ENCODE results near the gene TLE3. TPM values are rescaled to one million over a fixed set of nuclear protein-coding genes. Genes with fewer than 3 reads are reported as not detected.
A peak's percentile ranks its signal among the peaks of the same experiment; 100 is the strongest.

Gene TLE3
- total and polyA plus RNA-seq, 2 experiments from 2014 or later, result 21.2 to 45.9 TPM

- no peaks in the 10 kb centered on the region for H3K9me3 ChIP-seq (ENCODE audit: low read depth)
- 93% methylated on average over 13 of the region's 15 CpGs for WGBS (ENCODE audit: low lambda C conversion rate, missing lambda C conversion rate)
- H3K27me3 ChIP-seq, result no peaks in the 10 kb centered on the region
- H2AFZ ChIP-seq, result no peak overlapping the region
- no peak overlapping the region for H3K4me2 ChIP-seq
- H3K27ac ChIP-seq, result no peak overlapping the region
- no peak for TF ChIP-seq EZH2 (IDR thresholded peaks at IDR 0.05; ENCODE audit: borderline replicate concordance)
- TF ChIP-seq CTCF (IDR thresholded peaks at IDR 0.05; ENCODE audit: poor library complexity), result no peak
- TF ChIP-seq EZH2phosphoT487 (IDR thresholded peaks at IDR 0.05; ENCODE audit: low read depth, severe bottlenecking, unreplicated experiment), result no peak
- peaks cover 21% of the 10 kb centered on the region for H3K4me1 ChIP-seq (ENCODE audit: insufficient read depth)
- no peaks in the 10 kb centered on the region for H3K36me3 ChIP-seq (replicated peaks; ENCODE audit: insufficient read depth, low read depth)
- H3K79me2 ChIP-seq, result no peaks in the 10 kb centered on the region
- no peak overlapping the region for H3K4me3 ChIP-seq
- H4K20me1 ChIP-seq (ENCODE audit: insufficient read depth, poor library complexity, severe bottlenecking), result no peaks in the 10 kb centered on the region
- H3K9me2 ChIP-seq (replicated peaks; ENCODE audit: insufficient read depth), result no peaks in the 10 kb centered on the region
- DNase-seq (ENCODE audit: low spot score), result no peak
These were observed 99.0 kb downstream of the TLE3 start for GRCh38 chr15:69998541-69999391.

- Histone ChIP-seq H3K4me1 (ENCODE audit: insufficient read depth) (peaks cover 21% of the 10 kb centered on the region), H3K4me2 (no peak overlapping the region), H3K4me3 (no peak overlapping the region), H3K36me3 (replicated peaks; ENCODE audit: insufficient read depth, low read depth) (no peaks in the 10 kb centered on the region), H3K9me2 (replicated peaks; ENCODE audit: insufficient read depth) (no peaks in the 10 kb centered on the region), H3K9me3 (ENCODE audit: low read depth) (no peaks in the 10 kb centered on the region), H3K27ac (peak overlapping the region; percentile 74), H4K20me1 (ENCODE audit: insufficient read depth, poor library complexity, severe bottlenecking) (no peaks in the 10 kb centered on the region), H3K27me3 (no peaks in the 10 kb centered on the region), H3K79me2 (no peaks in the 10 kb centered on the region), H2AFZ (no peak overlapping the region)
- DNase-seq (ENCODE audit: low spot score), result peak; percentile 65
- WGBS (ENCODE audit: low lambda C conversion rate, missing lambda C conversion rate), result 86% methylated on average over 2 of the region's 2 CpGs
- TF ChIP-seq EZH2phosphoT487 (IDR thresholded peaks at IDR 0.05; ENCODE audit: low read depth, severe bottlenecking, unreplicated experiment) (no peak), EZH2 (IDR thresholded peaks at IDR 0.05; ENCODE audit: borderline replicate concordance) (no peak), CTCF (IDR thresholded peaks at IDR 0.05; ENCODE audit: poor library complexity) (no peak)
These were observed 99.9 kb downstream of the TLE3 start for GRCh38 chr15:69997813-69998212.

MicroRNAs within 50 kb of the gene (microRNA counts, 767-probe panel; counts per million panel counts)
- microRNA hsa-miR-629-5p, result not detected

Small RNA genes lying within 50 kb of the gene (microRNA-seq; reads per million reads assigned to microRNA genes)
- gene MIR629, result 880 reads per million, percentile 78 among the genes with 10 or more reads in this experiment

Small RNA genes lying within 50 kb of the gene (small RNA-seq; reads per million reads assigned to genes)
- gene MIR629, result 3.1 reads per million, percentile 90 among the genes with 10 or more reads in this experiment

Measured in hepatocyte (in vitro differentiated cells).